Measurements from ENCODE around the gene NMT1. TPM values are rescaled to one million over a fixed set of nuclear protein-coding genes. Genes with fewer than 3 reads are reported as not detected.

The NMT1 gene
- total and polyA plus RNA-seq, 4 donors: 27.0 to 83.7 (median 42.6) TPM

DNA sequence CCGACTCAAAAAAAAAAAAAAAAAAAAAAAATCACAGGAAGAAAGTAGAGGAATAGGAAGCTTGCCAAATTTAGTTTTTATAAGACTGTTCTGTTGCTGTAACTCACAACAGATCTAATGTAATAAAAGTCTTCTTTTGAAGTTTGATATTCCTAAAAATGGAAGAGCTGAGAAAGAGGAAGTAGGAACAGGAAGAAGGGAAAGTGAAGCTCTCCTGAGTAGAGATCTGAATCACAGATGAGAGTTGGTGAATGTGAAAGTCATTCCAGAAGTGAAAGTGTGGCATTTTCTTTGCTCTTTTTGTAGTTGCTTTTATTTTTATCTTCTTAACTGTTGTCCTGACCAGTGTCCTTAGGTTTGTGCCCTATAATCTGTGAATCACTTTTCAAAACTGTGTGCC lies 2.1 kb downstream of the NMT1 start:
- Histone ChIP-seq H3K4me1 (ENCODE audit: control insufficient read depth in 4 of 4, insufficient read depth in 4 of 4, low read length in 3 of 4) (peaks cover 3 to 29% (median 23%) of the 10 kb centered on the region in 4 donors), H3K27me3 (ENCODE audit: control insufficient read depth in 4 of 4, insufficient read depth in 4 of 4, low read length in 3 of 4) (no peaks in the 10 kb centered on the region), H3K9me3 (ENCODE audit: control insufficient read depth in 4 of 4, low read length in 3 of 4) (no peaks in the 10 kb centered on the region), H3K9ac (ENCODE audit: low read depth in 1 of 2, low read length in 2 of 2) (no peak overlapping the region), H3K4me3 (ENCODE audit: low read depth in 1 of 3, low read length in 3 of 3) (no peak overlapping the region), H3K27ac (ENCODE audit: low read depth in 1 of 2, low read length in 2 of 2) (peak overlapping the region in 1 of 2 donors; percentile 19), H3K36me3 (ENCODE audit: control insufficient read depth in 4 of 4, insufficient read depth in 3 of 4, low read depth in 1 of 4, low read length in 3 of 4) (peaks cover 0 to 3% (median 1%) of the 10 kb centered on the region in 4 donors)
- WGBS: 80% methylated on average over 1 of the region's 1 CpG
- no peak for TF ChIP-seq TAF1 (conservative IDR thresholded peaks at IDR 0.05)
- TF ChIP-seq RAD21 (IDR thresholded peaks at IDR 0.05): no peak
- TF ChIP-seq, protein P1, sequence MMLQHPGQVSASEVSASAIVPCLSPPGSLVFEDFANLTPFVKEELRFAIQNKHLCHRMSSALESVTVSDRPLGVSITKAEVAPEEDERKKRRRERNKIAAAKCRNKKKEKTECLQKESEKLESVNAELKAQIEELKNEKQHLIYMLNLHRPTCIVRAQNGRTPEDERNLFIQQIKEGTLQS (IDR thresholded peaks at IDR 0.05): no peak
- TF ChIP-seq EGR1 (IDR thresholded peaks at IDR 0.05; ENCODE audit: low read depth in 2 of 2): no peak
- no peak for TF ChIP-seq YY1 (IDR thresholded peaks at IDR 0.05)
- no peak for TF ChIP-seq FOXA1 (IDR thresholded peaks at IDR 0.05)
- TF ChIP-seq GABPA (IDR thresholded peaks at IDR 0.05 in 1 of 2, conservative IDR thresholded peaks at IDR 0.05 in 1 of 2): no peak
- TF ChIP-seq, protein P2, sequence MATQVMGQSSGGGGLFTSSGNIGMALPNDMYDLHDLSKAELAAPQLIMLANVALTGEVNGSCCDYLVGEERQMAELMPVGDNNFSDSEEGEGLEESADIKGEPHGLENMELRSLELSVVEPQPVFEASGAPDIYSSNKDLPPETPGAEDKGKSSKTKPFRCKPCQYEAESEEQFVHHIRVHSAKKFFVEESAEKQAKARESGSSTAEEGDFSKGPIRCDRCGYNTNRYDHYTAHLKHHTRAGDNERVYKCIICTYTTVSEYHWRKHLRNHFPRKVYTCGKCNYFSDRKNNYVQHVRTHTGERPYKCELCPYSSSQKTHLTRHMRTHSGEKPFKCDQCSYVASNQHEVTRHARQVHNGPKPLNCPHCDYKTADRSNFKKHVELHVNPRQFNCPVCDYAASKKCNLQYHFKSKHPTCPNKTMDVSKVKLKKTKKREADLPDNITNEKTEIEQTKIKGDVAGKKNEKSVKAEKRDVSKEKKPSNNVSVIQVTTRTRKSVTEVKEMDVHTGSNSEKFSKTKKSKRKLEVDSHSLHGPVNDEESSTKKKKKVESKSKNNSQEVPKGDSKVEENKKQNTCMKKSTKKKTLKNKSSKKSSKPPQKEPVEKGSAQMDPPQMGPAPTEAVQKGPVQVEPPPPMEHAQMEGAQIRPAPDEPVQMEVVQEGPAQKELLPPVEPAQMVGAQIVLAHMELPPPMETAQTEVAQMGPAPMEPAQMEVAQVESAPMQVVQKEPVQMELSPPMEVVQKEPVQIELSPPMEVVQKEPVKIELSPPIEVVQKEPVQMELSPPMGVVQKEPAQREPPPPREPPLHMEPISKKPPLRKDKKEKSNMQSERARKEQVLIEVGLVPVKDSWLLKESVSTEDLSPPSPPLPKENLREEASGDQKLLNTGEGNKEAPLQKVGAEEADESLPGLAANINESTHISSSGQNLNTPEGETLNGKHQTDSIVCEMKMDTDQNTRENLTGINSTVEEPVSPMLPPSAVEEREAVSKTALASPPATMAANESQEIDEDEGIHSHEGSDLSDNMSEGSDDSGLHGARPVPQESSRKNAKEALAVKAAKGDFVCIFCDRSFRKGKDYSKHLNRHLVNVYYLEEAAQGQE (IDR thresholded peaks at IDR 0.05): no peak
- DNase-seq (ENCODE audit: low spot score): no peak

DNA sequence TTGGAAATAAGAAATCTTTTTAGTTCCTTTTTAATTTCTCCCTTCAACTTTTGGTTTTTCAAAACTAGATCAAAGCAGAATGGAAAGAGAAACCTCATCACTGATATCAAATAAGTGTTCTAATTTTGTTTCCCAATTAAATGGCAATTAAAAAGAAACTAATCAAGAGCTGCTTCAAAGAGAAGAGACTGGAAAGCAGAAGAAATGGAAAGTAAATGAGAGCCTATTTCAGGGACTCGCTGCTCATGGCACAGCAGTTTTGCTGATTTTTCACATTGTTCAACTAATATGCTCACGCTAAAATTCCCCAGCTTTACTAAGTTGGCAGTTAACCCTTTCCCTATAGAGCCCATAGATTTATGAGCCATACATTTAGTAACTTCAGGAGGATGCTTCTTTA lies 6.5 kb downstream of the NMT1 start:
- no peak for DNase-seq (ENCODE audit: low spot score)
- Histone ChIP-seq H3K4me1 (ENCODE audit: control insufficient read depth in 4 of 4, insufficient read depth in 4 of 4, low read length in 3 of 4) (peaks cover 5 to 16% (median 10%) of the 10 kb centered on the region in 4 donors), H3K36me3 (ENCODE audit: control insufficient read depth in 4 of 4, insufficient read depth in 3 of 4, low read depth in 1 of 4, low read length in 3 of 4) (peaks cover 2 to 8% (median 7%) of the 10 kb centered on the region in 4 donors), H3K4me3 (ENCODE audit: low read depth in 1 of 3, low read length in 3 of 3) (no peak overlapping the region), H3K9me3 (ENCODE audit: control insufficient read depth in 4 of 4, low read length in 3 of 4) (no peaks in the 10 kb centered on the region), H3K9ac (ENCODE audit: low read depth in 1 of 2, low read length in 2 of 2) (no peak overlapping the region), H3K27me3 (ENCODE audit: control insufficient read depth in 4 of 4, insufficient read depth in 4 of 4, low read length in 3 of 4) (no peaks in the 10 kb centered on the region), H3K27ac (ENCODE audit: low read depth in 1 of 2, low read length in 2 of 2) (no peak overlapping the region)
- TF ChIP-seq, protein P2 (IDR thresholded peaks at IDR 0.05): no peak
- no peak for TF ChIP-seq FOXA2 (IDR thresholded peaks at IDR 0.05)
- TF ChIP-seq NR2F2 (IDR thresholded peaks at IDR 0.05): no peak
- no peak for TF ChIP-seq HNF4G (IDR thresholded peaks at IDR 0.05)
- no peak for TF ChIP-seq JUND (IDR thresholded peaks at IDR 0.05)
- 85% methylated on average over 2 of the region's 2 CpGs for WGBS
